Fibroblast of villous mesenchyme (primary cell): ENCODE results near the gene SORCS3. TPM values are rescaled to one million over a fixed set of nuclear protein-coding genes. Genes with fewer than 3 reads are reported as not detected.

Experiments used
- DNase-seq: peaks from one replicate; pipeline ENCODE4 v3.0.0-alpha.2; 2010; ENCODE audit warnings: low read depth
- H3K4me3 ChIP-seq: 2 replicates; pipeline ENCODE4 v1.5.1; 2011; ENCODE audit warnings: low read depth, mild to moderate bottlenecking, low read length
- CTCF ChIP-seq: IDR thresholded peaks from 2 replicates; pipeline ENCODE4 v1.5.1; 2012; ENCODE audit warnings: low read depth, mild to moderate bottlenecking, low read length; ENCODE audit not compliant: insufficient read depth
- total RNA-seq: library from RNA; depleted of rRNA; stranded (reverse); fragments of >200 nt; gene quantifications from 2 replicates; pipeline ENCODE4 v1.2.3, GENCODE V29; 2012

SORCS3 gene
- total RNA-seq, 1 donor: not detected

GRCh38 chr10:105170521-105170920 is 529.4 kb downstream of the SORCS3 start:
- no peak overlapping the region for H3K4me3 ChIP-seq
- TF ChIP-seq CTCF: no peak
- DNase-seq: no peak

GRCh38 chr10:105171945-105172344 is 530.9 kb downstream of the SORCS3 start:
- DNase-seq: no peak
- TF ChIP-seq CTCF: no peak
- H3K4me3 ChIP-seq: no peak overlapping the region

- no peak for DNase-seq
- no peak for TF ChIP-seq CTCF
- H3K4me3 ChIP-seq: no peak overlapping the region
These were observed 540.5 kb downstream of the SORCS3 start for GRCh38 chr10:105181626-105182025.

GRCh38 chr10:105183536-105183935 is 542.4 kb downstream of the SORCS3 start:
- H3K4me3 ChIP-seq: no peak overlapping the region
- DNase-seq: no peak
- no peak for TF ChIP-seq CTCF

GRCh38 chr10:105185161-105185560 is 544.1 kb downstream of the SORCS3 start:
- DNase-seq: no peak
- no peak for TF ChIP-seq CTCF
- no peak overlapping the region for H3K4me3 ChIP-seq

- no peak for DNase-seq
- H3K4me3 ChIP-seq: no peak overlapping the region
- no peak for TF ChIP-seq CTCF
These were observed 546.2 kb downstream of the SORCS3 start for GRCh38 chr10:105187243-105187642.

GRCh38 chr10:105188737-105189462 is 547.8 kb downstream of the SORCS3 start:
- no peak for TF ChIP-seq CTCF
- no peak for DNase-seq
- H3K4me3 ChIP-seq: no peak overlapping the region
